GM21786 (cell line): Measurements from ENCODE around the gene CDK6.

Experiments used
- ATAC-seq: cut with Tn5 transposase; IDR thresholded peaks from one replicate; pipeline ENCODE4 v1.9.1; 2021; ENCODE audit not compliant: unreplicated experiment

Gene CDK6

GRCh38 chr7:92652536-92652935 lies 183.8 kb downstream of the CDK6 start:
- ATAC-seq, result no peak

GRCh38 chr7:92650391-92650790 lies 186.0 kb downstream of the CDK6 start:
- no peak for ATAC-seq

GRCh38 chr7:92648067-92648466 lies 188.3 kb downstream of the CDK6 start:
- ATAC-seq, result peak; percentile 68

- ATAC-seq, result peak; percentile 7
Observed at GRCh38 chr7:92647652-92648051, 188.7 kb downstream of the CDK6 start.

- peak; percentile 46 for ATAC-seq
Observed at GRCh38 chr7:92647011-92647625, 189.3 kb downstream of the CDK6 start.

GRCh38 chr7:92645114-92646061 lies 191.0 kb downstream of the CDK6 start:
- ATAC-seq, result no peak

GRCh38 chr7:92644406-92645113 lies 191.8 kb downstream of the CDK6 start:
- ATAC-seq, result no peak

- ATAC-seq, result no peak
Observed at GRCh38 chr7:92643821-92644220, 192.6 kb downstream of the CDK6 start.

- ATAC-seq, result peak; percentile 78
Observed at GRCh38 chr7:92641921-92642511, 194.4 kb downstream of the CDK6 start.

GRCh38 chr7:92639966-92640365 lies 196.4 kb downstream of the CDK6 start:
- ATAC-seq, result no peak

- no peak for ATAC-seq
Observed at GRCh38 chr7:92639213-92639896, 197.0 kb downstream of the CDK6 start.

GRCh38 chr7:92636018-92636560 lies 200.3 kb downstream of the CDK6 start:
- no peak for ATAC-seq

GRCh38 chr7:92635538-92635937 lies 200.8 kb downstream of the CDK6 start:
- no peak for ATAC-seq

GRCh38 chr7:92634924-92635519 lies 201.4 kb downstream of the CDK6 start:
- peak; percentile 25 for ATAC-seq

GRCh38 chr7:92634205-92634604 lies 202.2 kb downstream of the CDK6 start:
- ATAC-seq, result no peak

- ATAC-seq, result no peak
Observed at GRCh38 chr7:92633211-92633906, 203.0 kb downstream of the CDK6 start.

- no peak for ATAC-seq
Observed at GRCh38 chr7:92632791-92633190, 203.6 kb downstream of the CDK6 start.

- peak; percentile 14 for ATAC-seq
Observed at GRCh38 chr7:92631850-92632487, 204.4 kb downstream of the CDK6 start.
